NK-92 treated with Interleukin-12 subunit alpha and Interleukin-12 subunit beta, amount 100 ng/mL, for 24 hours (cell line): ENCODE data around the gene PRKG1.
"Not testable (repeated sequence)": the region's sequence is repeated elsewhere in the genome, so short reads cannot be mapped to it uniquely, and the experiment has no call there.

Experiments used
- DNase-seq: peaks from one replicate; lab custom pipeline; 2025; lab: John Stamatoyannopoulos, UW

Gene PRKG1

GRCh38 chr10:51117053-51117660, 42.9 kb downstream of the PRKG1 start:
- no peak for DNase-seq

- no peak for DNase-seq
These were observed 43.5 kb downstream of the PRKG1 start for GRCh38 chr10:51117794-51118193.

GRCh38 chr10:51119441-51119840, 45.2 kb downstream of the PRKG1 start:
- DNase-seq: no peak

GRCh38 chr10:51121861-51122260, 47.6 kb downstream of the PRKG1 start:
- no peak for DNase-seq

GRCh38 chr10:51124852-51125251, 50.6 kb downstream of the PRKG1 start:
- no peak for DNase-seq

GRCh38 chr10:51125518-51125917, 51.2 kb downstream of the PRKG1 start:
- no peak for DNase-seq

- no peak for DNase-seq
These were observed 55.8 kb downstream of the PRKG1 start for GRCh38 chr10:51129946-51130544.

GRCh38 chr10:51137756-51138529, 63.7 kb downstream of the PRKG1 start:
- no peak for DNase-seq

- DNase-seq: no peak
These were observed 64.9 kb downstream of the PRKG1 start for GRCh38 chr10:51139176-51139575.

- no peak for DNase-seq
These were observed 66.7 kb downstream of the PRKG1 start for GRCh38 chr10:51141010-51141409.

- DNase-seq: no peak
These were observed 70.0 kb downstream of the PRKG1 start for GRCh38 chr10:51144161-51144781.

- DNase-seq: no peak
These were observed 71.1 kb downstream of the PRKG1 start for GRCh38 chr10:51145375-51145774.

- DNase-seq: no peak
These were observed 73.5 kb downstream of the PRKG1 start for GRCh38 chr10:51147644-51148399.

GRCh38 chr10:51156926-51157325, 82.6 kb downstream of the PRKG1 start:
- DNase-seq: no peak

- no peak for DNase-seq
These were observed 84.5 kb downstream of the PRKG1 start for GRCh38 chr10:51158832-51159231.

- no peak for DNase-seq
These were observed 85.6 kb downstream of the PRKG1 start for GRCh38 chr10:51159841-51160240.

GRCh38 chr10:51162002-51162401, 87.7 kb downstream of the PRKG1 start:
- no peak for DNase-seq

GRCh38 chr10:51163380-51164049, 89.2 kb downstream of the PRKG1 start:
- not testable (repeated sequence) for DNase-seq

GRCh38 chr10:51168086-51168815, 94.0 kb downstream of the PRKG1 start:
- no peak for DNase-seq

- no peak for DNase-seq
These were observed 94.8 kb downstream of the PRKG1 start for GRCh38 chr10:51169111-51169510.
